PC-9 (cell line): Measurements from ENCODE around the gene CFAP92. TPM values are rescaled to one million over a fixed set of nuclear protein-coding genes. Genes with fewer than 3 reads are reported as not detected.

Source experiments
- BruUV-seq: library from RNA; stranded (reverse); fragments of 400-500 nt; replicated peaks from 2 replicates; lab custom pipeline; 2021; lab: Mats Ljungman, UMichigan
- CTCF ChIA-PET: fragments of 300-600 bp; sonication (Branson Sonifier 250); formaldehyde crosslinking; loops from one replicate; lab custom pipeline; 2022; ENCODE audit warnings: antibody characterized with exemption; lab: Charles Lee
- POLR2A ChIA-PET: fragments of 300-600 bp; sonication (Branson Sonifier 250); formaldehyde crosslinking; loops from one replicate; lab custom pipeline; 2022; ENCODE audit warnings: antibody characterized with exemption; ENCODE audit not compliant: unreplicated experiment; lab: Charles Lee
- DNase-seq, 2 experiments: peaks; one replicate each; pipeline versions ENCODE4 v3.0.0 to v3.0.0-alpha.2; 2015 to 2022; ENCODE audit warnings: mixed read lengths in 1 of 2
- H2AFZ ChIP-seq: fragments of 200-600 bp; sonication (generic); 2 replicates; pipeline ENCODE4 v1.8.1; 2017; ENCODE audit warnings: antibody characterized with exemption
- H3F3A ChIP-seq: fragments of 200-600 bp; sonication (generic); 2 replicates; pipeline ENCODE4 v1.8.1; 2017; ENCODE audit warnings: antibody characterized with exemption, mild to moderate bottlenecking, low read depth; ENCODE audit not compliant: insufficient read depth
- H3K27ac ChIP-seq: fragments of 200-600 bp; sonication (generic); 2 replicates; pipeline ENCODE4 v1.6.1; 2016; ENCODE audit warnings: mixed run types
- H3K27me3 ChIP-seq: fragments of 200-600 bp; sonication (generic); 2 replicates; pipeline ENCODE4 v1.6.1; 2016; ENCODE audit warnings: low read depth, mixed run types; ENCODE audit not compliant: insufficient read depth
- H3K36me3 ChIP-seq: fragments of 200-600 bp; sonication (generic); 2 replicates; pipeline ENCODE4 v1.6.1; 2016; ENCODE audit warnings: low read depth, mixed run types
- H3K4me1 ChIP-seq: fragments of 200-600 bp; sonication (generic); replicated peaks from 2 replicates; pipeline ENCODE4 v1.6.1; 2016; ENCODE audit warnings: mixed run types; ENCODE audit not compliant: insufficient read depth
- H3K4me2 ChIP-seq: fragments of 200-600 bp; sonication (generic); 2 replicates; pipeline ENCODE4 v1.6.1; 2017; ENCODE audit warnings: mixed run types
- H3K4me3 ChIP-seq: fragments of 200-600 bp; sonication (generic); 2 replicates; pipeline ENCODE4 v1.6.1; 2016; ENCODE audit warnings: mixed run types
- H3K79me2 ChIP-seq: fragments of 200-600 bp; sonication (generic); 2 replicates; pipeline ENCODE4 v1.6.1; 2017; ENCODE audit warnings: low read depth, mixed run types
- H3K9me2 ChIP-seq: fragments of 200-600 bp; sonication (generic); 2 replicates; pipeline ENCODE4 v1.8.1; 2017; ENCODE audit warnings: mild to moderate bottlenecking; ENCODE audit not compliant: insufficient read depth
- H3K9me3 ChIP-seq: fragments of 200-600 bp; sonication (generic); 2 replicates; pipeline ENCODE4 v1.8.1; 2016; ENCODE audit warnings: low read depth; ENCODE audit not compliant: insufficient read depth
- H4K20me1 ChIP-seq: fragments of 200-600 bp; sonication (generic); 2 replicates; pipeline ENCODE4 v1.8.1; 2017; ENCODE audit not compliant: insufficient read depth
- EZH2 ChIP-seq: fragments of 200-600 bp; sonication (generic); IDR thresholded peaks from 2 replicates; pipeline ENCODE4 v1.8.0; 2017; ENCODE audit warnings: antibody characterized with exemption, low read depth
- intact Hi-C: fragments of 100-400 bp; cut with micrococcal nuclease; formaldehyde crosslinking; loops from one replicate; pipeline ENCODE4 v1.10.0; 2022; ENCODE audit not compliant: unreplicated experiment
- total RNA-seq: library from RNA; stranded (reverse); gene quantifications from 2 replicates; pipeline ENCODE4 v1.2.3, GENCODE V29; 2021
- TF ChIP-seq, protein P1 (sequence below): fragments of 200-600 bp; sonication (generic); conservative IDR thresholded peaks from 2 replicates; pipeline ENCODE4 v1.6.1; 2017; ENCODE audit warnings: mixed run types, antibody characterized with exemption, mild to moderate bottlenecking, moderate library complexity

CFAP92 gene
- total RNA-seq, 1 experiment from 2014 or later: 4.3 TPM

- Histone ChIP-seq H2AFZ (no peak overlapping the region), H3K4me1 (0 out of 2 replicates have a peak, but pooled peaks cover 7% of the 10 kb centered on the region), H3K36me3 (no peaks in the 10 kb centered on the region), H3K4me3 (no peak overlapping the region), H3K4me2 (no peak overlapping the region), H3F3A (no peaks in the 10 kb centered on the region), H3K9me2 (no peaks in the 10 kb centered on the region), H3K9me3 (no peaks in the 10 kb centered on the region), H4K20me1 (no peaks in the 10 kb centered on the region; the same call in 1 of the 2 replicates), H3K27ac (no peak overlapping the region), H3K27me3 (peaks cover 26% of the 10 kb centered on the region; the same call in 1 of the 2 replicates), H3K79me2 (no peaks in the 10 kb centered on the region)
- TF ChIP-seq, protein P1, sequence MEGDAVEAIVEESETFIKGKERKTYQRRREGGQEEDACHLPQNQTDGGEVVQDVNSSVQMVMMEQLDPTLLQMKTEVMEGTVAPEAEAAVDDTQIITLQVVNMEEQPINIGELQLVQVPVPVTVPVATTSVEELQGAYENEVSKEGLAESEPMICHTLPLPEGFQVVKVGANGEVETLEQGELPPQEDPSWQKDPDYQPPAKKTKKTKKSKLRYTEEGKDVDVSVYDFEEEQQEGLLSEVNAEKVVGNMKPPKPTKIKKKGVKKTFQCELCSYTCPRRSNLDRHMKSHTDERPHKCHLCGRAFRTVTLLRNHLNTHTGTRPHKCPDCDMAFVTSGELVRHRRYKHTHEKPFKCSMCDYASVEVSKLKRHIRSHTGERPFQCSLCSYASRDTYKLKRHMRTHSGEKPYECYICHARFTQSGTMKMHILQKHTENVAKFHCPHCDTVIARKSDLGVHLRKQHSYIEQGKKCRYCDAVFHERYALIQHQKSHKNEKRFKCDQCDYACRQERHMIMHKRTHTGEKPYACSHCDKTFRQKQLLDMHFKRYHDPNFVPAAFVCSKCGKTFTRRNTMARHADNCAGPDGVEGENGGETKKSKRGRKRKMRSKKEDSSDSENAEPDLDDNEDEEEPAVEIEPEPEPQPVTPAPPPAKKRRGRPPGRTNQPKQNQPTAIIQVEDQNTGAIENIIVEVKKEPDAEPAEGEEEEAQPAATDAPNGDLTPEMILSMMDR: no peak
- TF ChIP-seq EZH2: no peak
- CTCF ChIA-PET: no interaction called here
- BruUV-seq: no TSS peak
- intact Hi-C loops: no loop called here
- DNase-seq: no peak
- POLR2A ChIA-PET: no interaction called here
Observed at GRCh38 chr3:128996200-128996599, 2.3 kb upstream of the CFAP92 start.

- H3K9me3 ChIP-seq: no peaks in the 10 kb centered on the region
- no peaks in the 10 kb centered on the region for H3K9me2 ChIP-seq
- BruUV-seq: no TSS peak
- no peak overlapping the region for H3K4me3 ChIP-seq
- H4K20me1 ChIP-seq: no peaks in the 10 kb centered on the region; the same call in 1 of the 2 replicates
- TF ChIP-seq, protein P1: no peak
- TF ChIP-seq EZH2: no peak
- DNase-seq: no peak
- CTCF ChIA-PET: no interaction called here
- no peak overlapping the region for H3K27ac ChIP-seq
- intact Hi-C loops: no loop called here
- H3K36me3 ChIP-seq: no peaks in the 10 kb centered on the region
- no peaks in the 10 kb centered on the region for H3F3A ChIP-seq
- no peak overlapping the region for H2AFZ ChIP-seq
- no peak overlapping the region for H3K4me2 ChIP-seq
- POLR2A ChIA-PET: interaction anchor here (0.7 kb wide), 1 partner anchor 126 kb away, joined by 7 read pairs; the partner anchor contains the start of gene RAB43
- no peaks in the 10 kb centered on the region for H3K79me2 ChIP-seq
- 0 out of 2 replicates have a peak, but pooled peaks cover 7% of the 10 kb centered on the region for H3K4me1 ChIP-seq
- peaks cover 26% of the 10 kb centered on the region; the same call in 1 of the 2 replicates for H3K27me3 ChIP-seq
Observed at GRCh38 chr3:128995737-128996136, 1.9 kb upstream of the CFAP92 start.

DNA sequence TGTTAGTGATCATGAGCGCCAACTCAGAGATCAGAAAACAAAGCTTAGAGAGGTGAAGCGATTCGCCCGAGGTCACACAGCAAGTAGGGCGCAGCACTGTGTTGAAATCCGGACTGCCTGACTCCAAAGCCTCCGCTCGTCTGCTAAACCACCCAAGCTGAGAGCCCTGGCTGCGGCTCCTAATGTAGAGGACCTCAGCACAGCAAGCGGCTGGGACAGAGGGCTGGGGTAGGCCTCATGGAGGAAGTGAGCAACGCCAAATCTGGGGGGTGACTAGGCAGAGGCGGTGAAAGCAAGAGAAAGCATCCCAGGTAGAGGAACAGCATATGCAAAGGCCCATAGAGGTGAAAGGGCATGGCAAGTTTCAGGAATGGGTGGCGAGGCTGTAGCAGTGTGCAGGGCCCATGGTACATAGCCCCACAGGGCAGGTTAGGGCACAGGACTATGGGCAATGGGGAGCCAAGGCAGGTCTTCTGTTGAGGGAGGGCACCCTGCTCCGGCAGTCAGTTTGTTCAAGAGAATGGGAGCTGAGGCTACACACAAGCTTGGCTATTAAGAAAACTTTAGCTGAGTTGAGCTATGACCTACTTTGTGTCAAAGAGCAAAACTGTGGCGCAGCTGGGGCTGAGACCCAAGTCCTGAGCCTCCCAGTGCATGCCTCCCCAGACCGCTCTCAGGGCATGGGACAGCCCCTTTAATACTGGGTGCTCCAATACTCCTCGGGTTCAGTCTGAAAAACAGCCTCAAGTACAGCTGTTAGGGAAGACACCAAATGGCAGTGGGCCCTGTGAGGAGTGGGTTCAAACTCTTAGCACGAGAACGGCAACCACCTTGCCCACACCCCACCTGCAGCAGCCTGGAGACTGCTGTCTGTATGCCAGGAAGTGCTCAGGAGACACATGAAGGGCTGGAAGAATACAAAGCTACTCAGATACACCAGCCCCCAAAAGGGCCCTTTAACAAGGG is 988 bp upstream of the CFAP92 start:
- no peak for DNase-seq
- CTCF ChIA-PET: interaction anchor here (0.5 to 1.5 kb wide), 4 partner anchors 21 to 59 kb away, joined by 4 to 6 read pairs (median 4); no protein-coding TSS in a partner anchor
- no peak for TF ChIP-seq EZH2
- TF ChIP-seq, protein P1: no peak
- Histone ChIP-seq H3K27ac (no peak overlapping the region), H4K20me1 (no peaks in the 10 kb centered on the region; the same call in 1 of the 2 replicates), H3K79me2 (no peaks in the 10 kb centered on the region), H3K9me2 (no peaks in the 10 kb centered on the region), H3K9me3 (no peaks in the 10 kb centered on the region), H3K4me2 (peak overlapping the region; percentile 69), H3K4me1 (0 out of 2 replicates have a peak, but pooled peaks cover 7% of the 10 kb centered on the region), H3K4me3 (peak overlapping the region; percentile 49; the same call in 1 of the 2 replicates), H3K36me3 (no peaks in the 10 kb centered on the region), H3K27me3 (peaks cover 26% of the 10 kb centered on the region; the same call in 1 of the 2 replicates), H2AFZ (no peak overlapping the region), H3F3A (no peaks in the 10 kb centered on the region)
- intact Hi-C loops: no loop called here
- POLR2A ChIA-PET: interaction anchor here (0.6 to 0.7 kb wide), 5 partner anchors 21 to 166 kb away, joined by 3 to 7 read pairs (median 3); partner anchors contain the start of gene RAB43
- no TSS peak for BruUV-seq
